Karpas-422 (cell line): ENCODE results near the gene LAMA3. TPM values are rescaled to one million over a fixed set of nuclear protein-coding genes. Genes with fewer than 3 reads are reported as not detected.

Experiments
- DNase-seq: peaks from one replicate; pipeline ENCODE4 v3.0.0-alpha.2; 2015
- H2AFZ ChIP-seq: fragments of 200-600 bp; sonication (generic); 2 replicates; pipeline ENCODE4 v1.6.1; 2014; ENCODE audit warnings: antibody characterized with exemption, low read length, mixed read lengths
- H3K27ac ChIP-seq: fragments of 200-600 bp; sonication (generic); 2 replicates; pipeline ENCODE4 v1.5.1; 2014; ENCODE audit warnings: mild to moderate bottlenecking, low read length, moderate library complexity
- H3K27me3 ChIP-seq: fragments of 200-600 bp; sonication (generic); 2 replicates; pipeline ENCODE4 v1.6.1; 2014; ENCODE audit warnings: low read length, mixed read lengths
- H3K36me3 ChIP-seq: fragments of 200-600 bp; sonication (generic); 2 replicates; pipeline ENCODE4 v1.6.1; 2014; ENCODE audit warnings: low read length, mixed read lengths; ENCODE audit not compliant: insufficient read depth
- H3K4me1 ChIP-seq: fragments of 200-600 bp; sonication (generic); 2 replicates; pipeline ENCODE4 v1.6.1; 2014; ENCODE audit warnings: mild to moderate bottlenecking, low read length, mixed read lengths
- H3K4me2 ChIP-seq: fragments of 200-600 bp; sonication (generic); 2 replicates; pipeline ENCODE4 v1.6.1; 2014; ENCODE audit warnings: low read length, low read depth, mild to moderate bottlenecking; ENCODE audit not compliant: poor library complexity, severe bottlenecking
- H3K4me3 ChIP-seq: fragments of 200-600 bp; sonication (generic); 2 replicates; pipeline ENCODE4 v1.5.1; 2014; ENCODE audit warnings: mild to moderate bottlenecking, antibody characterized with exemption, low read length, mixed read lengths
- H3K79me2 ChIP-seq: fragments of 200-600 bp; sonication (generic); 2 replicates; pipeline ENCODE4 v1.6.1; 2014; ENCODE audit warnings: mild to moderate bottlenecking, low read length, mixed read lengths
- H3K9ac ChIP-seq: fragments of 200-600 bp; sonication (generic); 2 replicates; pipeline ENCODE4 v1.6.0; 2014; ENCODE audit warnings: low read length
- H3K9me2 ChIP-seq: fragments of 200-600 bp; sonication (generic), shearing (Covaris generic); replicated peaks from 2 replicates; pipeline ENCODE4 v1.6.0; 2014; ENCODE audit warnings: mild to moderate bottlenecking, low read length, moderate library complexity; ENCODE audit not compliant: insufficient read depth
- H3K9me3 ChIP-seq: fragments of 300-700, 200-600 bp; sonication (generic); 2 replicates; pipeline ENCODE4 v1.6.1; 2014; ENCODE audit warnings: low read length, mixed read lengths
- H4K20me1 ChIP-seq: fragments of 200-600 bp; sonication (generic); 2 replicates; pipeline ENCODE4 v1.6.1; 2014; ENCODE audit warnings: mild to moderate bottlenecking, antibody characterized with exemption, low read length, low read depth; ENCODE audit not compliant: insufficient read depth
- total RNA-seq: library from RNA; depleted of rRNA; stranded (reverse); fragments of >200 nt; shearing (Covaris generic); gene quantifications from 2 replicates; pipeline ENCODE4 v1.2.3, GENCODE V29; 2014; ENCODE audit warnings: low replicate concordance

LAMA3 gene
- total RNA-seq, 1 experiment from 2014 or later: not detected

DNA sequence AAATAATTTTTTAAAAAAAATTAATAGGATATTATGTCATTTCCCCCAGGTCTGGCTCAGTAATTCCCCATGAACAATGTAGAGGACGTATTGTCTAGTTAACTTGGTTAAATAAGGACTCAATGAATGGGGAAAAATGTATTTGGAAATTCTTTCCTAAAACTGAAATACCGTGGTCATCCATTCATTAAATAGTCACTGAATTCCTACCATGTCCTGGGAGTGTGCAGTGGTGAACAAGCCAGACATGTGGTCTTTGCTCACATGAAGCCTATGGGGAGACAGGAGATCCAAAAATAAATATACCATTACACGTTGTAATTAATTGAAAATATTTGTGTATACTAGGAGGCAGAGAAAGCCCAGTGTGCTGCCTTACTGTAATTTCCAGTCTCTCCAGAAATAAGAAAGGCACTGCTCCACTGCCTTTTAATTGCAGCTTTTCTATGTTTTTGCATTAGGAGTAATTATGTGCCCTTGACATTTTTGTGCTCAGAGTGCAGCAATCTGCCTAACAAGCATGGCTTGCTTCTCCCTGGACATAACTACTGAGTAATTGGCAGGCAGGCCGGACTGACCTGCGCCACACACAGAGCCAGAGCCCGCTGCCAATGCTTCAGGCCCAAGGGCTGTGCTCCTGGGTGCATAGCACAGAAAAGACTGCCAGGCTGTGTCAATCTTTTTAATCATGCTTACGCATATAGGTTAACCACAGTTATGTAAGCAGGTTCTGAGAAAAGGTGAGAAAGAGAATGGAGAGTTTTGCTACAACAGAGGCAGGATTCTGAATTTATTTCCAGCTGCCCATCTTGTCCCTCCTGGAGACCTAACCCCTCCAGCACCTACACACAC is 303.1 kb downstream of the LAMA3 start:
- Histone ChIP-seq H2AFZ (no peak overlapping the region), H3K27ac (no peak overlapping the region)

DNA sequence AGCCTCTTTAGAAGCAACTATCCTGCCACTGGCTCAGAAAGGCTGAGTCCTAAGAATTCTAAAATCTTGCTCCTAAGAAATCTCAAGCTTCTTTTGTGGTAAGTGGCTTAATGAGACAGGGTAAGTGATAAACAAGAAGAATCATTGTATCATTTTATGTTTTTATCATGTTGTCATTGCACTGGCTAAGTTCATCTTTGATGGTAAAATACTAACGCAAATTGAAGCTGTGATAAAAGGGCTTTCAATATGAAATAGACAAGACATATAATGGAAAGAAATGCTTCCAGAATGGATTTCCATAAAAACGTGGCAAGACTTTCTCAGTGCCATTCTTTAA is 303.7 kb downstream of the LAMA3 start:
- no peak overlapping the region for H3K4me2 ChIP-seq
- H3K36me3 ChIP-seq: no peaks in the 10 kb centered on the region
- H3K27me3 ChIP-seq: no peaks in the 10 kb centered on the region
- no peak overlapping the region for H3K9ac ChIP-seq
- no peaks in the 10 kb centered on the region for H3K9me3 ChIP-seq
- H3K4me1 ChIP-seq: no peaks in the 10 kb centered on the region
- H3K9me2 ChIP-seq: no peaks in the 10 kb centered on the region
- H3K4me3 ChIP-seq: no peak overlapping the region
- H2AFZ ChIP-seq: no peak overlapping the region
- no peaks in the 10 kb centered on the region for H4K20me1 ChIP-seq
- no peak for DNase-seq
- H3K79me2 ChIP-seq: no peaks in the 10 kb centered on the region
- no peak overlapping the region for H3K27ac ChIP-seq

More for the DNA sequence above, 303.1 kb downstream of the LAMA3 start:
- Histone ChIP-seq H3K79me2 (no peaks in the 10 kb centered on the region), H4K20me1 (no peaks in the 10 kb centered on the region), H3K4me1 (no peaks in the 10 kb centered on the region), H3K4me3 (no peak overlapping the region), H3K4me2 (no peak overlapping the region), H3K36me3 (no peaks in the 10 kb centered on the region), H3K27me3 (no peaks in the 10 kb centered on the region), H3K9me2 (no peaks in the 10 kb centered on the region), H3K9ac (no peak overlapping the region), H3K9me3 (no peaks in the 10 kb centered on the region)
- DNase-seq: no peak

DNA sequence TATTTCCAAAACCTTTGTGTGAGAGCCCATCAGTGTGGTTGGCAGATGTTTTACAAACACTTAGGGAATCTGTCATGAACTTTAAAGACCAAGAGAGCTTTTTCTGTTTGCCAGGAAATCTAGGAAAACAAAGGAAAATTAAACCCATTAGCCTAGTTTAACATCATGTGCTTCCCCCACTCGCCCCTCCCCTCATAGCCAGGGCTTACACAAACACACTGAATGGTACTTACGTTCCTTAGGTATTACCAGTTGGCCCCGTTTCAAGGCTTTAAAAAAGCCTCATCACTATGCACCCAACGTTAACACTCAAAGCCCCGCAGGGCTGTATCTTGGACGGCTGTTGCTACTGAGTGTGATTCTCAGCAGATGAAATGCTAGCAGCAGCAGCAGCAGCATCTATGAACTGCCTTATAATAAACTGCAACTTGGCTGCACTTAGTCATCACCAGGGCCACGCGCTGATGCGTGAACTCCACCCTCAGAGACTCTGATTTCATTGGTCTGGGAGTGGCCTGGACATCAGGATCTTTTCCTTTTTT is 305.2 kb downstream of the LAMA3 start:
- Histone ChIP-seq H3K4me2 (no peak overlapping the region), H3K27ac (no peak overlapping the region), H3K27me3 (no peaks in the 10 kb centered on the region), H2AFZ (no peak overlapping the region), H3K9me3 (no peaks in the 10 kb centered on the region), H3K36me3 (no peaks in the 10 kb centered on the region), H3K4me1 (no peaks in the 10 kb centered on the region), H3K79me2 (no peaks in the 10 kb centered on the region), H4K20me1 (no peaks in the 10 kb centered on the region), H3K9me2 (no peaks in the 10 kb centered on the region), H3K9ac (no peak overlapping the region), H3K4me3 (no peak overlapping the region)
- no peak for DNase-seq

DNA sequence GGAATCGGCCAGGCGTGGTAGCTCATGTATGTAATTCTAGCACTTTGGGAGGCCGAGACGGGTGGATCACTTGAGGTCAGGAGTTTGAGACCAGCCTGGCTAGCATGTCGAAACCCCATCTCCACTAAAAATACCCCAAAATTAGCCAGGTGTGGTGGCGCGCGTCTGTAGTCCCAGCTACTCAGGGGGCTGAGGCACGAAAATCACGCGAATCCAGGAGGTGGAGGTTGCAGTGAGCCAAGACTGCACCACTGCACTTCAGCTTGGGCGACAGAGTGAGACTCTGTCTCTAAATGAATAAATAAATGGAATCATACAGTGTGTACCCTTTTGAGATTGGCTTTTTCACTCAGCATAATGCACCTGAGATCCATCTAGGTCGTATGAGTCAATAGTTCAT is 305.9 kb downstream of the LAMA3 start:
- H3K27ac ChIP-seq: no peak overlapping the region

DNA sequence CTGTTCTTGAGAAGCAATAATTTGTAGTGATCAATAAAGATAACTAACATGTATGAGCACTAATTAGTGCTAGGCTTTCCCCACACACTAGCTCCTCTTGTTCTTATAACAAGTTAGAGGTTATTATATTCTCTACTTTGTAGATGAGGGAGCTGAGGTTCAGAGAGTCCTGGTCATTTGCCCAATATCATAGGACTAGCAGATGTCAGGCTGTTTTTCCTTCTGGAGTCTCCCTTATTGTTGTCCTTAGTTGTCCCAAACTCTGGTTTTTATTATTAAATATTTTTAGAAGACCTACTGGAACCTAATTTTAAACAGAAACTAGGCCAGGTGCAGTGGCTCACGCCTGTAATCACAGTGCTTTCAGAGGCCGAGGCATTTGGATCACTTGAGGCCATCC is 308.8 kb downstream of the LAMA3 start:
- Histone ChIP-seq H3K36me3 (no peaks in the 10 kb centered on the region), H4K20me1 (no peaks in the 10 kb centered on the region), H3K79me2 (no peaks in the 10 kb centered on the region), H3K27me3 (no peaks in the 10 kb centered on the region), H3K4me2 (no peak overlapping the region), H3K4me1 (no peaks in the 10 kb centered on the region), H2AFZ (no peak overlapping the region), H3K27ac (no peak overlapping the region), H3K9ac (no peak overlapping the region), H3K9me2 (no peaks in the 10 kb centered on the region), H3K9me3 (no peaks in the 10 kb centered on the region), H3K4me3 (no peak overlapping the region)
- no peak for DNase-seq

More for the DNA sequence above, 305.9 kb downstream of the LAMA3 start:
- H3K4me1 ChIP-seq: no peaks in the 10 kb centered on the region
- H3K79me2 ChIP-seq: no peaks in the 10 kb centered on the region
- no peaks in the 10 kb centered on the region for H3K9me3 ChIP-seq
- H3K27me3 ChIP-seq: no peaks in the 10 kb centered on the region
- no peak overlapping the region for H3K9ac ChIP-seq
- H3K36me3 ChIP-seq: no peaks in the 10 kb centered on the region
- H3K4me2 ChIP-seq: no peak overlapping the region
- no peak overlapping the region for H3K4me3 ChIP-seq
- no peak overlapping the region for H2AFZ ChIP-seq
- H4K20me1 ChIP-seq: no peaks in the 10 kb centered on the region
- no peaks in the 10 kb centered on the region for H3K9me2 ChIP-seq
- no peak for DNase-seq

DNA sequence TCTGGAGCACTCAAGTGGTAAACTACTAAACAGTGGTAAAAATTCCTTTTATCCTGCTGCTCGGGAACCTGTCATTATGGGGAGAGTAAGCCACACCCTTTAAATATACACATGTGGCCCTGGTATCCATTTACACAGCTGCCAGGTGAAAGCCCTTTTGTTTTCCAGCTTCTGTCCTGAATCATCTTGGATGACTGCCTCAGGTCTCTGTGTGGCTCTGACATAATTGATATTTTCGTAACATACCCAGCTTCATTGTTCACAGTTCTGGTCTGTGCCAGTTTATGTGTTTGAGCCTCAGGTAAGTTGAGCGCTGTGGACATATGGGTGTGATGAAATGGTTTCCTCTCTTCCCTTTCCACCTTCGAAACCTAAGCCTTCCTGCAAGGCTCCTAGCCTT is 309.6 kb downstream of the LAMA3 start:
- no peaks in the 10 kb centered on the region for H3K79me2 ChIP-seq

DNA sequence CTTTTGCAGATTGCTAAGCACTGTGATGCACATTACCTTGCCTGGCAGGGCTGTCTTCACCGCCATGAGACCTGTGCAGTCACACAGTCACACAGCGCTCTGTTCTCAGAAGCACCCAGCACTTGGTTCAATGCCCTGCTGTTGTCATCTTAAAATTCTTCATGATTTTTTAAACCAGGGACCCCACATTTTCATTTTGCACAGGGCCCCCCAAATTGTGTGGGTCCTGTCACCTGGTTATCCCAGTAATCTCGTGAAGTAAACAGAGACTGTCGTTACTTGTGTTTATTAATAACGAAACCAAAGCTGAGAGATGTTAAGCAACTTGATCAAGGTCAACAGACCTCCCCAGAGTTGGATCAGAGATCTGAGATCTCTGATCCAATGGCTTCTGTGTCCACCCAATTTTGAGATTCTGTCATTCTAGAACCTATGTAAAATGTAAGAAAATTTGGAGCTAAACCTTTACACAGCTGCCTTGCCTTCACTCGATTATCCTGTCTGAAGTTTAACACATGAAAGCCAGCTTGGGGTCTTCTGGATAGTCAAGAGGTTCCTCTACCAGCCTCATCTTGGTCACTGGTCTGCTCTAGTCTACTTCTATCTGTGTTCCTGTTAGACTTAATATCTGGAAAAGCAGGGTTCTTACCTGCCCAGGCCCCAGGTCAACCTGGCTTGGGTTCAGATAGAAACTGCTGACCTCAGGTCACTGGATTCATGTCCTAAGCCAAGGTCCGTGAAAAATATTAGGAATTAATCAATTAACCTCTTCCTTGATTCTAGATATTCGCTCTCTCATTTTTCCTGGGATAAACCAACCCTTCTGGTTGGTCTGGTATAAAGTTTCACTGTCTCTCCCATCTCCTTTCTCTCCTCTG is 311.6 kb downstream of the LAMA3 start:
- H3K4me2 ChIP-seq: no peak overlapping the region
- no peak overlapping the region for H3K9ac ChIP-seq
- no peaks in the 10 kb centered on the region for H3K4me1 ChIP-seq

More for the DNA sequence above, 309.6 kb downstream of the LAMA3 start:
- Histone ChIP-seq H3K4me3 (no peak overlapping the region), H3K9me2 (no peaks in the 10 kb centered on the region), H3K9ac (no peak overlapping the region), H3K27ac (no peak overlapping the region), H3K4me2 (no peak overlapping the region), H3K27me3 (no peaks in the 10 kb centered on the region), H3K36me3 (no peaks in the 10 kb centered on the region), H3K4me1 (no peaks in the 10 kb centered on the region), H2AFZ (no peak overlapping the region), H3K9me3 (no peaks in the 10 kb centered on the region), H4K20me1 (no peaks in the 10 kb centered on the region)
- no peak for DNase-seq

DNA sequence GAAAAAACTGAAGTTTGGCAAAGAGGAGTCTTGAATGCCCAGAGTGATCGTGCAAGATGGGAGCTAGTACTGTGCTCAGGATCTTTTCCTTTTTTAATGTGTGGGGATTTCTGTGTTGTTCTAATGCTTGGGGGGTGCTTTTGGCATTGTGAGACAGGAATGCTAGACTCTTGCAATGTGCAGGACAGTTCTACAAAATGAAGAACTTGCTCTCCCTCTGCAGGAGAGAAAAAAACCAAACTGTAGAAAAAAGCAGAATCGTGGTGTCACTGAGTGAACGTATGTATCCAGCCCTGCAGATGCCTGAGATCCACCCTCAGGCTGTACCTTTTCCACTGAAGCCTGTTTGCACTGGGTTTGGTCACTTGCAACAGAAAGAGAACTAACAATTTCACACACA is 313.2 kb downstream of the LAMA3 start:
- no peak overlapping the region for H3K9ac ChIP-seq
- no peak overlapping the region for H2AFZ ChIP-seq
- no peak overlapping the region for H3K27ac ChIP-seq
- H3K27me3 ChIP-seq: no peaks in the 10 kb centered on the region
- H3K4me2 ChIP-seq: no peak overlapping the region
- no peaks in the 10 kb centered on the region for H3K36me3 ChIP-seq
- H3K4me1 ChIP-seq: no peaks in the 10 kb centered on the region
- no peaks in the 10 kb centered on the region for H3K9me2 ChIP-seq
- H3K79me2 ChIP-seq: no peaks in the 10 kb centered on the region
- no peak overlapping the region for H3K4me3 ChIP-seq
- DNase-seq: no peak
- H4K20me1 ChIP-seq: no peaks in the 10 kb centered on the region
- H3K9me3 ChIP-seq: no peaks in the 10 kb centered on the region

More for the DNA sequence above, 311.6 kb downstream of the LAMA3 start:
- Histone ChIP-seq H3K9me3 (no peaks in the 10 kb centered on the region), H4K20me1 (no peaks in the 10 kb centered on the region), H3K79me2 (no peaks in the 10 kb centered on the region), H3K27ac (no peak overlapping the region), H3K36me3 (no peaks in the 10 kb centered on the region), H2AFZ (no peak overlapping the region), H3K4me3 (no peak overlapping the region), H3K27me3 (no peaks in the 10 kb centered on the region), H3K9me2 (no peaks in the 10 kb centered on the region)
- no peak for DNase-seq
